ENCODE measurements around the gene TRIM2. TPM values are rescaled to one million over a fixed set of nuclear protein-coding genes. Genes with fewer than 3 reads are reported as not detected.

Gene TRIM2
- total and polyA plus RNA-seq, 2 of the 8 experiments (the other 6 are each of a cell fraction or from before 2014, with no cell fraction given): 34.0 to 59.8 TPM

GRCh38 chr4:153239409-153239808, 35.2 kb downstream of the TRIM2 start:
- H2AK5ac ChIP-seq (ENCODE audit: low read depth, low read length): no peak overlapping the region
- DNase-seq (ENCODE audit: low read depth in 1 of 2, low spot score in 2 of 2): no peak
- H3K56ac ChIP-seq (replicated peaks; ENCODE audit: insufficient read length, low read depth, low read length): no peak overlapping the region
- H3K23me2 ChIP-seq (ENCODE audit: low read depth, low read length): no peaks in the 10 kb centered on the region
- H2BK15ac ChIP-seq (ENCODE audit: low read length): no peak overlapping the region
- ChIA-PET CTCF (ENCODE audit: partially characterized antibody) (interaction anchor here (1.8 kb wide), 1 partner anchor 29 kb away, joined by 4 read pairs; no protein-coding TSS in a partner anchor), POLR2A (ENCODE audit: partially characterized antibody) (no interaction called here)
- no peaks in the 10 kb centered on the region for H3K36me3 ChIP-seq (ENCODE audit: control insufficient read depth in 2 of 4, insufficient read depth in 4 of 4, low read length in 3 of 4)
- no peak overlapping the region for H2BK20ac ChIP-seq (ENCODE audit: low read length)
- no peaks in the 10 kb centered on the region for H3K27me3 ChIP-seq (replicated peaks in 1 of 4; ENCODE audit: control insufficient read depth in 3 of 4, extremely low read depth in 1 of 4, insufficient read depth in 3 of 4, low read length in 3 of 4)
- no peak overlapping the region for H2BK12ac ChIP-seq (ENCODE audit: low read depth, low read length)
- H2AFZ ChIP-seq (ENCODE audit: low read length): no peak overlapping the region
- no peak for FAIRE-seq
- 0 out of 4 replicates have a peak, but pooled peaks cover 0 to 8% of the 10 kb centered on the region in 2 experiments for H3K79me2 ChIP-seq (ENCODE audit: control insufficient read depth in 1 of 2, insufficient read depth in 2 of 2, low read length in 2 of 2)
- H3K27ac ChIP-seq (ENCODE audit: low read depth, low read length): no peak overlapping the region
- H4K8ac ChIP-seq (ENCODE audit: extremely low read depth, insufficient read depth, low read length): no peak overlapping the region
- H4K5ac ChIP-seq (ENCODE audit: insufficient read length, low read depth, low read length): no peak overlapping the region
- no peaks in the 10 kb centered on the region for H3K9me3 ChIP-seq (ENCODE audit: insufficient read depth in 2 of 2, low read depth in 1 of 2, low read length in 1 of 2)
- no peak overlapping the region for H4K91ac ChIP-seq (replicated peaks; ENCODE audit: insufficient read length, low read length)
- H3K4me2 ChIP-seq (ENCODE audit: insufficient read depth in 1 of 2, low read depth in 2 of 2, low read length in 2 of 2): no peak overlapping the region
- H3K18ac ChIP-seq (ENCODE audit: extremely low read depth, low read length): no peak overlapping the region
- no peak overlapping the region for H2BK5ac ChIP-seq (ENCODE audit: low read depth, low read length)
- no peak overlapping the region for H3K4me3 ChIP-seq (ENCODE audit: extremely low read depth in 1 of 4, insufficient read depth in 2 of 4, low read depth in 3 of 4, low read length in 4 of 4)
- WGBS, 2 experiments (ENCODE audit: extremely low coverage in 1 of 2, insufficient coverage in 1 of 2, insufficient read length in 1 of 2, insufficient replicate concordance in 2 of 2, low coverage in 1 of 2, low lambda C conversion rate in 2 of 2, missing lambda C conversion rate in 1 of 2): 74% methylated on average over 3 of the region's 3 CpGs; no CpG with 5 or more reads in 1 of the 2 experiments
- H3K79me1 ChIP-seq (ENCODE audit: low read depth, low read length): no peaks in the 10 kb centered on the region; the same call in 1 of the 2 replicates
- H3K9ac ChIP-seq (replicated peaks in 1 of 4; ENCODE audit: extremely low read depth in 1 of 4, low read depth in 3 of 4, low read length in 3 of 4): no peak overlapping the region
- H4K20me1 ChIP-seq (replicated peaks in 1 of 2; ENCODE audit: control insufficient read depth in 1 of 2, insufficient read depth in 2 of 2, low read length in 2 of 2): no peaks in the 10 kb centered on the region
- H3K4ac ChIP-seq (replicated peaks; ENCODE audit: insufficient read length, low read depth, low read length): no peak overlapping the region
- H3K23ac ChIP-seq (ENCODE audit: insufficient read length): no peak overlapping the region
- H3K4me1 ChIP-seq (replicated peaks in 1 of 4; ENCODE audit: control insufficient read depth in 3 of 4, insufficient read depth in 4 of 4, low read length in 3 of 4): peaks cover 0 to 14% (median 7%) of the 10 kb centered on the region in 4 experiments; a peak in 6 of 7 replicates
- H3K14ac ChIP-seq (ENCODE audit: insufficient read length): no peak overlapping the region
- no peak overlapping the region for H2BK120ac ChIP-seq (replicated peaks; ENCODE audit: low read depth, low read length)
- TF ChIP-seq BCL11A (IDR thresholded peaks at IDR 0.05; ENCODE audit: low read depth in 2 of 2, low read length in 2 of 2) (no peak), TCF12 (IDR thresholded peaks at IDR 0.05; ENCODE audit: low read depth, low read length) (no peak), NANOG (IDR thresholded peaks at IDR 0.05; ENCODE audit: insufficient read depth, low read depth, low read length, poor library complexity, severe bottlenecking) (no peak), TAF7 (optimal IDR thresholded peaks at IDR 0.05; ENCODE audit: borderline replicate concordance, low read depth, low read length) (no peak), SIN3A (conservative IDR thresholded peaks at IDR 0.05 in 1 of 2, IDR thresholded peaks at IDR 0.05 in 1 of 2; ENCODE audit: low read depth in 1 of 2, low read length in 2 of 2) (no peak), EP300 (IDR thresholded peaks at IDR 0.05; ENCODE audit: borderline replicate concordance in 1 of 2, low read depth in 2 of 2, low read length in 2 of 2) (no peak), SP1 (IDR thresholded peaks at IDR 0.05; ENCODE audit: low read depth, low read length) (no peak), TEAD4 (IDR thresholded peaks at IDR 0.05; ENCODE audit: low read depth, low read length) (no peak), YY1 (IDR thresholded peaks at IDR 0.05; ENCODE audit: low read depth, low read length) (no peak), CHD2 (IDR thresholded peaks at IDR 0.05; ENCODE audit: low read length) (no peak), CREB1 (IDR thresholded peaks at IDR 0.05) (no peak), TAF1 (IDR thresholded peaks at IDR 0.05; ENCODE audit: low read depth, low read length) (no peak), EGR1 (IDR thresholded peaks at IDR 0.05; ENCODE audit: borderline replicate concordance, low read depth, low read length) (no peak), RNF2 (IDR thresholded peaks at IDR 0.05; ENCODE audit: borderline replicate concordance, low read depth, low read length, missing control alignments, poor library complexity, severe bottlenecking) (no peak), SP2 (IDR thresholded peaks at IDR 0.05; ENCODE audit: low read length) (no peak)
